ENCODE results near the gene PAGE1. TPM values are rescaled to one million over a fixed set of nuclear protein-coding genes. Genes with fewer than 3 reads are reported as not detected.

PAGE1 gene
- total RNA-seq, 2 donors from 2014 or later: not detected

GRCh38 chrX:49673394-49673793 is 22.4 kb downstream of the PAGE1 start:
- H3K27me3 Mint-ChIP-seq: peaks cover 9% of the 10 kb centered on the region
- no peaks in the 10 kb centered on the region for H3K36me3 Mint-ChIP-seq (ENCODE audit: low read depth)
- no peak overlapping the region for H3K4me3 Mint-ChIP-seq
- ATAC-seq (replicated peaks): no peak
- H3K4me1 Mint-ChIP-seq: no peaks in the 10 kb centered on the region
- H3K27ac Mint-ChIP-seq: no peak overlapping the region
- H3K9me3 Mint-ChIP-seq: no peaks in the 10 kb centered on the region

GRCh38 chrX:49664824-49665223 is 31.0 kb downstream of the PAGE1 start:
- Mint-ChIP-seq H3K27me3 (no peaks in the 10 kb centered on the region), H3K4me1 (no peaks in the 10 kb centered on the region), H3K27ac (no peak overlapping the region)

GRCh38 chrX:49661881-49662280 is 33.9 kb downstream of the PAGE1 start:
- no peaks in the 10 kb centered on the region for H3K9me3 Mint-ChIP-seq

More at GRCh38 chrX:49664824-49665223, 31.0 kb downstream of the PAGE1 start:
- ATAC-seq (replicated peaks): no peak
- Mint-ChIP-seq H3K36me3 (ENCODE audit: low read depth) (no peaks in the 10 kb centered on the region), H3K9me3 (no peaks in the 10 kb centered on the region), H3K4me3 (no peak overlapping the region)

GRCh38 chrX:49659771-49660170 is 36.0 kb downstream of the PAGE1 start:
- no peaks in the 10 kb centered on the region for H3K9me3 Mint-ChIP-seq
- no peak for ATAC-seq (replicated peaks)
- H3K27ac Mint-ChIP-seq: no peak overlapping the region
- H3K4me3 Mint-ChIP-seq: no peak overlapping the region
- H3K27me3 Mint-ChIP-seq: no peaks in the 10 kb centered on the region
- H3K36me3 Mint-ChIP-seq (ENCODE audit: low read depth): no peaks in the 10 kb centered on the region
- H3K4me1 Mint-ChIP-seq: no peaks in the 10 kb centered on the region

More at GRCh38 chrX:49661881-49662280, 33.9 kb downstream of the PAGE1 start:
- no peak for ATAC-seq (replicated peaks)
- H3K27me3 Mint-ChIP-seq: no peaks in the 10 kb centered on the region
- H3K27ac Mint-ChIP-seq: no peak overlapping the region
- no peaks in the 10 kb centered on the region for H3K4me1 Mint-ChIP-seq
- no peaks in the 10 kb centered on the region for H3K36me3 Mint-ChIP-seq (ENCODE audit: low read depth)
- no peak overlapping the region for H3K4me3 Mint-ChIP-seq

- Mint-ChIP-seq H3K9me3 (no peaks in the 10 kb centered on the region), H3K4me1 (no peaks in the 10 kb centered on the region), H3K27me3 (no peaks in the 10 kb centered on the region), H3K4me3 (no peak overlapping the region), H3K36me3 (ENCODE audit: low read depth) (no peaks in the 10 kb centered on the region), H3K27ac (no peak overlapping the region)
- ATAC-seq (replicated peaks): no peak
Measured at GRCh38 chrX:49656533-49656932, 39.3 kb downstream of the PAGE1 start.

GRCh38 chrX:49644991-49645637 is 50.7 kb downstream of the PAGE1 start:
- H3K27me3 Mint-ChIP-seq: no peaks in the 10 kb centered on the region
- no peaks in the 10 kb centered on the region for H3K4me1 Mint-ChIP-seq
- H3K4me3 Mint-ChIP-seq: no peak overlapping the region
- H3K9me3 Mint-ChIP-seq: no peaks in the 10 kb centered on the region
- H3K36me3 Mint-ChIP-seq (ENCODE audit: low read depth): no peaks in the 10 kb centered on the region
- no peak overlapping the region for H3K27ac Mint-ChIP-seq
- ATAC-seq (replicated peaks): no peak

Other genes starting within 250 kb of the PAGE1 start
- not detected for gene GAGE12C, start 163.8 kb downstream of the PAGE1 start, total RNA-seq
- gene GAGE12D, start 154.3 kb downstream of the PAGE1 start, total RNA-seq: not detected
- gene GAGE12E, start 144.7 kb downstream of the PAGE1 start, total RNA-seq: not detected
- not detected for gene GAGE12F, start 135.1 kb downstream of the PAGE1 start, total RNA-seq
- gene GAGE12G, start 125.6 kb downstream of the PAGE1 start, total RNA-seq: not detected
- gene GAGE12H, start 116.0 kb downstream of the PAGE1 start, total RNA-seq: not detected
- gene GAGE2A, start 106.5 kb downstream of the PAGE1 start, total RNA-seq: not detected
- gene GAGE1, start 97.0 kb downstream of the PAGE1 start, total RNA-seq: not detected
- gene PAGE4, start 133.3 kb upstream of the PAGE1 start, total RNA-seq: not detected
- gene USP27X, start 183.5 kb upstream of the PAGE1 start, total RNA-seq: 1 to 10 TPM; 1.1 to 1.5 TPM
- gene CLCN5, start 226.6 kb upstream of the PAGE1 start, total RNA-seq: 1 to 10 TPM; 3.1 to 4.3 TPM